ENCODE data around the gene PPP2R5B.
A peak's percentile ranks its signal among the peaks of the same experiment; 100 is the strongest.

PPP2R5B gene

GRCh38 chr11:64890522-64890939 lies 34.0 kb upstream of the PPP2R5B start:
- no peak for DNase-seq

GRCh38 chr11:64891215-64891848 lies 33.2 kb upstream of the PPP2R5B start:
- no peak for DNase-seq

GRCh38 chr11:64891880-64892279 lies 32.6 kb upstream of the PPP2R5B start:
- no peak for DNase-seq

GRCh38 chr11:64892411-64892831 lies 32.1 kb upstream of the PPP2R5B start:
- no peak for DNase-seq

GRCh38 chr11:64892838-64893193 lies 31.7 kb upstream of the PPP2R5B start:
- no peak for DNase-seq

GRCh38 chr11:64893194-64894069 lies 31.1 kb upstream of the PPP2R5B start:
- no peak for DNase-seq

GRCh38 chr11:64894070-64894811 lies 30.2 kb upstream of the PPP2R5B start:
- peak; percentile 88 to 89 for DNase-seq

- DNase-seq = no peak
These were observed 29.6 kb upstream of the PPP2R5B start for GRCh38 chr11:64894812-64895452.

GRCh38 chr11:64896448-64897022 lies 28.0 kb upstream of the PPP2R5B start:
- no peak for DNase-seq

- no peak for DNase-seq
These were observed 27.0 kb upstream of the PPP2R5B start for GRCh38 chr11:64897381-64898075.

- no peak for DNase-seq
These were observed 26.4 kb upstream of the PPP2R5B start for GRCh38 chr11:64898076-64898445.

- DNase-seq = no peak
These were observed 25.9 kb upstream of the PPP2R5B start for GRCh38 chr11:64898541-64898940.

- DNase-seq = peak; percentile 67 to 85
These were observed 24.2 kb upstream of the PPP2R5B start for GRCh38 chr11:64900263-64900678.

GRCh38 chr11:64900774-64901173 lies 23.7 kb upstream of the PPP2R5B start:
- DNase-seq = no peak

GRCh38 chr11:64902102-64902900 lies 22.2 kb upstream of the PPP2R5B start:
- DNase-seq = no peak

GRCh38 chr11:64903291-64903833 lies 21.1 kb upstream of the PPP2R5B start:
- no peak for DNase-seq

- no peak for DNase-seq
These were observed 18.8 kb upstream of the PPP2R5B start for GRCh38 chr11:64905516-64906313.

- DNase-seq = no peak
These were observed 18.2 kb upstream of the PPP2R5B start for GRCh38 chr11:64906314-64906635.

GRCh38 chr11:64908766-64909165 lies 15.7 kb upstream of the PPP2R5B start:
- DNase-seq = no peak

- no peak for DNase-seq
These were observed 14.7 kb upstream of the PPP2R5B start for GRCh38 chr11:64909653-64910343.

Data from CD4-positive, alpha-beta T cell treated with Interleukin-1 beta for 1 hour (primary cell).